Measurements from ENCODE around the gene TENM4. TPM values are rescaled to one million over a fixed set of nuclear protein-coding genes. Genes with fewer than 3 reads are reported as not detected.

The TENM4 gene
- total RNA-seq, 1 donor from 2014 or later, result 43.2 TPM

DNA sequence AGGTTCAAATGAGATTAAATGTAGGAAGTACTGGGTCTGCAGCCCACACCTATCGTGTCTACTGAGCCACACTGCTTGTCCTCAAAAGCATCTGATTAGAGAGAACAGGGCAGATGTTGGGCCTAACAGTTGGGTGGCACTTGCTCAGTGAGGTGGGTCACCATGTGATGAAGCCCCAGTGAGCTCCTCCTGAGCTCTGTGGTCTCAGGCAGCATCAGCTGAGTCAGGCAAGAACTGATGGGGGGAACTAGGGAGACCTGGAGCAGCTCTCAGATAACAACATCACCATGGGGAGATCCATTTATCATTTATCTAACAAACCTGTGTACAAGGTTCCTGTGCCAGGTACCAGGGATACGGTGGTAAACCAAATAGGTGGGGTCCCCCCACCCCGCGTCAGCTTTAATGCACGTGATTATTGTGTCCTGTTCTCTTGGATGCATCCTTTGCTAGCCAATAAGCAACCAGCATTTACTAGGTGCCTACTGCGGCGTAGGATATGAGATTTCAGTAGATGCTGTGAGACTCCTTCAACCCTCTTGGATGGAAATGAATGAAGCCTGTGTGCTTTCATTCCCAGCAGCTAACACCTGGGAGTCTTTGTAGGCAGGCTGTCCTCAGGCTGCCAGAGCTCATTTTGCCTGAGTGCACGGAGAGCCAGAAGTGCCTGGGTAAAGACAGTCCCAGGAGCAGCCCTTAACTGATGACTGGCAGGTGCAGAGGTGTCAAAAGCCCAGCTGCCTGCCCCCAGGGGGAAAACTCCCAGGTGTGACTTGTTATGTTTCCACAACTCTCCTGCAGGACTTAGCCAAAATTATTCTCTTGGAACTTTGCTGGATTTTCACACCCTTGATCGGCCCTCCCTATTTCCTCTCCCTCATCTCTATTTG is 792.6 kb downstream of the TENM4 start:
- H3K36me3 Mint-ChIP-seq (ENCODE audit: low read depth), result no peaks in the 10 kb centered on the region
- no peaks in the 10 kb centered on the region for H3K27me3 Mint-ChIP-seq (ENCODE audit: low read depth)
- H3K27ac Mint-ChIP-seq (ENCODE audit: unreplicated experiment), result no peak overlapping the region
- H3K4me1 Mint-ChIP-seq, result peaks cover 17% of the 10 kb centered on the region
- no peak overlapping the region for H3K4me3 Mint-ChIP-seq
- DNase-seq (ENCODE audit: low read depth, low spot score), result no peak
- H3K9me3 Mint-ChIP-seq, result no peaks in the 10 kb centered on the region
- TF ChIP-seq CTCF (conservative IDR thresholded peaks at IDR 0.05), result no peak

DNA sequence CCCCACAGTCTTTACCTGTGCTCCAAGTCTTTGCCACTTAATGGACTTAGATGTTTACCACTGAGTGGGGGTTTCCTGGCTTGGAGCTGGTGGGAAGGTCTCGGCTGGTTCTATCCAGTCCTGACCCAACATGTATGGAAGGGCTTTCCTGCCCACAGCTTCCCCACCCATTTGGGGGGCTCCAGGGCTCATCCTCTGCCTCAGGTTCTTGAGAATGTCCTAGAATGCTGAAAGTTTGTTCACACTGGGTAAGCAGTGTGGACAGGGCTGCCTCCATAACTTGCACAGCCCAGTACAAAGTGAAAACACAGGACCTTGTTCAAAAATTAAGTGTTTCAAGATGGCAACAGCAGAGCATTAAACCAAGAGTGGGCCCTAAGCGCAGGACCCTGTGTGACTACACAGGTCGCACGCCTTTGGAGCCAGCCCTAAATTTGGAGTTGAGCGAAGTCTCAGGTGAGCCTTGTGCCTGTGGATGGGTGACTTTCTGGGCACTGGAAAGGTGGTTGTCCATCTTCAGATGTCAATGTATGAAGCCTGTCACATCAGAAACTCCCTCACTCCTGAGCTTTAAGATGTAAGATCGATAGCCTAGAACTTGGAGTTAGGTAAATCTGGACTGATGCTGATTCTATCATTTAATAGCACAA is 793.4 kb downstream of the TENM4 start:
- H3K4me3 Mint-ChIP-seq, result no peak overlapping the region
- TF ChIP-seq CTCF (conservative IDR thresholded peaks at IDR 0.05), result no peak
- no peak overlapping the region for H3K27ac Mint-ChIP-seq (ENCODE audit: unreplicated experiment)
- H3K36me3 Mint-ChIP-seq (ENCODE audit: low read depth), result no peaks in the 10 kb centered on the region
- DNase-seq (ENCODE audit: low read depth, low spot score), result no peak
- H3K27me3 Mint-ChIP-seq (ENCODE audit: low read depth), result no peaks in the 10 kb centered on the region
- H3K4me1 Mint-ChIP-seq, result peaks cover 17% of the 10 kb centered on the region
- H3K9me3 Mint-ChIP-seq, result no peaks in the 10 kb centered on the region

DNA sequence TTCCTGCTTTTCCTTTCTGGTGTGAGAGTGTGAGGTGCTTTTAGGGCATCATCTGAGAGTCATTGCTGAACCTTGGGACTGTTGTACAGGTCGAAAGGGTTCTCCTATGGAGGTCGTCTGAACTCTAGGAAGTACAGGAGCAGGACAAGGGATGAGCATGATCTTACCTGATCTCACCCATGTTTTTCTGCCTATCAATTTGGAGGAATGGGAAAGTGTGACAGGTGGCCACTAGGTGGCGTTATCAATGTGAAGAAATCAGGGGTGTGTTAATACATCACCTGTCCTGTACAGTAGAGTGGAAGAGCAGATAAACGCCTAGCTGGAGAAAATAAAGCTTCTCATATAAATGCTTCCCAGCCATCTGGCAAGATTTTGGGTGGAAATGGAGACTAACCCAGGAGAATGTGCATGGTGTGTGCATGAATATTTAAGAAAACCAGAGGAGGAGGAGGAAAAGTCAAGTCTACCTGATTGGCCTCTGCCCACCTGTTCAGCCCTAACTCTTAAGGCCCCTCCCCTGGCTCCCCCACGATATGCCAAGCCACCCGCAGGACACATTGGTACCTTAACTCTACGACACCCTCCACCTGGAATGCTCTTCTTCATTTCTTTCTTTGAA is 794.2 kb downstream of the TENM4 start:
- H3K4me3 Mint-ChIP-seq, result no peak overlapping the region
- no peaks in the 10 kb centered on the region for H3K36me3 Mint-ChIP-seq (ENCODE audit: low read depth)
- H3K27ac Mint-ChIP-seq (ENCODE audit: unreplicated experiment), result no peak overlapping the region
- peak; percentile 86 for TF ChIP-seq CTCF (conservative IDR thresholded peaks at IDR 0.05)
- peaks cover 14% of the 10 kb centered on the region for H3K4me1 Mint-ChIP-seq
- H3K27me3 Mint-ChIP-seq (ENCODE audit: low read depth), result no peaks in the 10 kb centered on the region
- DNase-seq (ENCODE audit: low read depth, low spot score), result peak; percentile 48
- H3K9me3 Mint-ChIP-seq, result no peaks in the 10 kb centered on the region

DNA sequence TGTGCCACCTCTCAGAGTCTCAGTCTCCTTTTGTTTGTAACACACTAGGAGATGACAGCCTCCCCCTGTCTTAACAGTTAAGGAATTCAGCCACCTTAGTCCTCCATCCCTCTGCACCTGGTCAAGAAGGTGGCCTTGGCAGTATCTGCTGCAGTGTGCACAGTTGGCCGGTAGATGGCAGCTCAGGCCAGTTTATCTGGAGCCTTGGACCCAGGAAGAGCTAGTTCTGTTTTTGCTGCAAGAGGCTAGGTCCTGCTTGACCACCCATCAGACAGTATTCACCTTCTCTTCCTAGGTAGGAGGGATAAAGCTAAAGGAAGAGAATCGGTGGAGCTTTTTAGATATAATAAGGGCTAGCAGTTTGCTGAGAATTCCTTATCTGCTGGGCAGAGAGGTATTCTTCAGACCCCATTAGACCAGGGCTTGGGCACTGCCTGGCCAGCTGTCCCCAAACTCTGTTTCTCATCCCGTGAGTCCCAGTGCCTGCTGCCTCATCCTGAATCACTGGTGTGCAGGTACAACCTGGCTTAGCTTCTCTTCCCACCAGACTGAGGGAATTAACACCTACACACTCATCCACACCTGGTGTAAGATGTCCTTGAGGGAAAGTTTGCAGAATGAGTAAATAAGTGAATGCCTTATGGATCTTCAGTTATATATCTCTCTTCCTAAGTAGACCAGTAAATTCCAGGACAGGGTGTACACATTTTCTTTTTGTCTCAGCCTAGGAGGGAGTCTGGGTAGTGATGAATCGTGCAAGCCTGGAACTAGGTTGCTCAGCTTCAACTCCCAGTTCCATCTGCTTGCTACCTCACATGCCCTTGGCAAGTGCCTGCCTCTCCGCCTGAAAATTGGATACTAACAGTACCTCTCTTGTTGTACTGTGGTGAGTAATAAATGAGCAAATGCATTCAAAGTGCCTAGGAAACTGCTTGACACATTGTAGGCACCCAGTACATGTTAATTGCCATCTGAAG is 795.3 kb downstream of the TENM4 start:
- peaks cover 2% of the 10 kb centered on the region for H3K4me1 Mint-ChIP-seq
- no peak overlapping the region for H3K4me3 Mint-ChIP-seq
- peak; percentile 97 for TF ChIP-seq CTCF (conservative IDR thresholded peaks at IDR 0.05)
- no peaks in the 10 kb centered on the region for H3K9me3 Mint-ChIP-seq
- H3K27me3 Mint-ChIP-seq (ENCODE audit: low read depth), result no peaks in the 10 kb centered on the region
- no peak overlapping the region for H3K27ac Mint-ChIP-seq (ENCODE audit: unreplicated experiment)
- no peaks in the 10 kb centered on the region for H3K36me3 Mint-ChIP-seq (ENCODE audit: low read depth)
- DNase-seq (ENCODE audit: low read depth, low spot score), result peak; percentile 75

GRCh38 chr11:78643676-78644056 is 797.2 kb downstream of the TENM4 start:
- Mint-ChIP-seq H3K27me3 (ENCODE audit: low read depth) (no peaks in the 10 kb centered on the region), H3K36me3 (ENCODE audit: low read depth) (no peaks in the 10 kb centered on the region), H3K4me1 (no peaks in the 10 kb centered on the region), H3K27ac (ENCODE audit: unreplicated experiment) (no peak overlapping the region), H3K4me3 (no peak overlapping the region), H3K9me3 (no peaks in the 10 kb centered on the region)
- TF ChIP-seq CTCF (conservative IDR thresholded peaks at IDR 0.05), result no peak
- DNase-seq (ENCODE audit: low read depth, low spot score), result no peak
